Measurements from ENCODE around the gene CNPY1.

The CNPY1 gene

DNA sequence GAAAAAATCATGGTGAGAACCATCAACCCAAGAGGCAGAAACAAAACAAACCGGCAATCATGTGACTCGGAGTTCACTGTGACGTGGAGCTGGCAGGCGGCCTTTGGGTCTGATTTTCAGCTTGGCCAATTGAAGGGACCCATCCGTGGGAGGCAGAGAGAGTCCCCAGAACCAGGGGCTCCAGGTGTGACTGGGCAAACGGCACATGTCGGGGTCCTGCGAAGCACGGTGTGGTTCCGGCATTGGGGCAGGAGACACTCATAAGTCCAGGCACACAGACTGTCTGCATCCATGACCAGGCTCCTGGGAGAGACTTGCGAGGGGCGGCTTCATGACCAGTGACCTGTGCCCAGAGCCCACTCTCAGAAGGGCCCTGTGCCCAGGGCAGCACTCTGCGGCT lies 12.6 kb upstream of the CNPY1 start:
- no peak for DNase-seq (ENCODE audit: low read depth in 2 of 2)

DNA sequence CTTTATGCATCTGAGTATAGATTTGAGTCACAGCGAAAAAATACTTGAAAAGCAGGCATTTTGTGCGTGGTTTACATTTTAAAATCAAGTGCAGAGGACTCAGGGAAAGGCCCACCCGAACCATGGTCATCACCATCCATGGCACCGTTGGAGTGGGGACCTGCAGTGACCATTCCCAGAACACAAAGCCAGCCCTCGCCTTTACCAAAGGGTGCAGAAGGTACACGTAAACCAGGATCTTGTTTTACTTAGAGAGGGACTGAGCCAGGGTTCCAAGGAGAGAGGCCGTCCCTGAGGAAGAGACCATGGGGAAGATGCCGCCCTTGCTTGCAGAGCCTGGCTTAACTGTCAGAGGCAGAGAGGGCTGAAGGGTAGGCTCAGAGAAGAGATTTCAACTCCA lies 12.0 kb upstream of the CNPY1 start:
- no peak for DNase-seq (ENCODE audit: low read depth in 2 of 2)

DNA sequence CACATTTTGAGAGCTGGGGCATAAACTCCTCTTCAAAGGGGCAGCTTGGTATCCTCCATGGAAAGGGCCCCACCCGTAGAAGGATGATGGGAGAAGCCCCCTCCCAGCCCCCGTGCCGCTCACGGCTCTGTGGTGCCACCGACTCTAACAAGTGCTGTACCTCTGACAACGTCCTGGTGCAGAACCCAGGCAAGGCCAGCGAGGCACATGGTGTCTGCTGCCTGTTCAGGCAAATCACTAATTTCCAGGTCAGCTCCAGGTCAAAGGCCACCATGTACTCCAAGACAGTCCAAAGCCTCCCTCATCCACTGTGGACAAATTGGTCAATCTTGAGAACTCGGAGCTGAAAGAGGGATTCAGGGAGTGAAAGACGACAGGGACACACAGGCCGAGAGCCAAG lies 11.4 kb upstream of the CNPY1 start:
- DNase-seq (ENCODE audit: low read depth in 2 of 2): no peak

DNA sequence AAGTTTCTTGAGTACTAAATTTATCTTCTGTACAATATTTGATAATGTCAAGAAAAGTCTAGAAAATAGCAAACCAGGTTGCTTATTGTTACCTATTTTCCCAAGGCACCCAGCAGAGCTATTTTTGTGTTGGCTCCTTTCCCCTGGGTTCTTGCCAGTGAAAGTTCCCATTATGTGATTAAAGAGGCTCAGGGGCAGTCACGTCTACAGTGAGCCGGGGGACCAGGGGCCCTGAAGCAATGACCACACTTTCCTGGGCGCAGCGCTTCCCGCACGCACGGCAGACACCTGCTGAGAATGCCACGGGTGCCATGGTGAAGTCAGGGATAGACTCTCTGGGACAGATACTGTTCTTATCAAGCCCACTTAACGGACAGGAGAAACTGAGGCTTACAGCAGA lies 10.4 kb upstream of the CNPY1 start:
- DNase-seq (ENCODE audit: low read depth in 2 of 2): no peak

DNA sequence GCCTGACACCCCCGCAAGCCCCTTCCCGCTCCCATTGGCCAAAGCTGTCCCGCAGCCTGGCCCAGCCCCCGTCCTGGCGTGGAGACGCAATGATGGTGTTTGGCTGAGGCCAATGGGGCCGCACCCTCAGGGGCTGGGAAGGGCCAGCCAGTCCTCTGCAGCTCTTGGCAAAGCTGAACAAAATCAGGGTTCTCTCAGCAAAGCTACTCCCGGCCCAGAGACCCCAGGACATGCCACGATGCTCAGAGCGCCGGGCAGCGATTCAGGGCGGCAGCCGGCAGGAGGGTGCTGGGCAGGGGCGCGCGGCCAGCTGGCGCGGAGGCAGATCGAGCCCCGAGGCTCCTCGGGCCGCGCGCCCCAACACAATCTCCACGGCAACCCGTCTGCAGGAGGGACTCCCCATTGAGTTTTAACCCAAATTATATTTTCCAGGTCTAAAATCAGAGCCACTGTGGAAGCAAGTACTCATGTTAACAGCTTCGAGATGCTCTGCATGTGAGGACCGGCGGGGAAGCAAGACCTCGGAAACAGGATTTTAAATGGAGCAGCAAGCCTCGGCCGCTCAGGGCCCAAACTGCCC lies 8.8 kb upstream of the CNPY1 start:
- DNase-seq (ENCODE audit: low read depth in 2 of 2): no peak

DNA sequence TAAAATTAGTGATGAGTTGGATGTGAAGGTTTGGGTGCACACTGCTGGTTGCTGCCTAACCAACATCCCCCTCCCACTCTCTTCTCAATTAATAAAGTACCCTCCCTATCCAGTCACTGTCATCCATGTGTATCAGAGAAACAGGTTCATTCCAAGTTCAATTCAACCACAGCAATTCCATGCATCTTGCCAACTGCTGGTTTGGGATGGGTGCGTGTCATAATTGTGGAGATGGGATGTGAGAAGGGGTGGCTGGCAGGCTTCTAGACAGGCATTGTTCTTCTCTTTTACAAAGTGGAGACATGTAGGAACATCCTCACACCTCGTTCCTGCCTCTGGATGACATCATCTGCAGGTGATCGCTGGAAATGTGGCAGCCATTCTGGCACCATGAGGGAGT lies 7.5 kb upstream of the CNPY1 start:
- DNase-seq (ENCODE audit: low read depth in 2 of 2): no peak

DNA sequence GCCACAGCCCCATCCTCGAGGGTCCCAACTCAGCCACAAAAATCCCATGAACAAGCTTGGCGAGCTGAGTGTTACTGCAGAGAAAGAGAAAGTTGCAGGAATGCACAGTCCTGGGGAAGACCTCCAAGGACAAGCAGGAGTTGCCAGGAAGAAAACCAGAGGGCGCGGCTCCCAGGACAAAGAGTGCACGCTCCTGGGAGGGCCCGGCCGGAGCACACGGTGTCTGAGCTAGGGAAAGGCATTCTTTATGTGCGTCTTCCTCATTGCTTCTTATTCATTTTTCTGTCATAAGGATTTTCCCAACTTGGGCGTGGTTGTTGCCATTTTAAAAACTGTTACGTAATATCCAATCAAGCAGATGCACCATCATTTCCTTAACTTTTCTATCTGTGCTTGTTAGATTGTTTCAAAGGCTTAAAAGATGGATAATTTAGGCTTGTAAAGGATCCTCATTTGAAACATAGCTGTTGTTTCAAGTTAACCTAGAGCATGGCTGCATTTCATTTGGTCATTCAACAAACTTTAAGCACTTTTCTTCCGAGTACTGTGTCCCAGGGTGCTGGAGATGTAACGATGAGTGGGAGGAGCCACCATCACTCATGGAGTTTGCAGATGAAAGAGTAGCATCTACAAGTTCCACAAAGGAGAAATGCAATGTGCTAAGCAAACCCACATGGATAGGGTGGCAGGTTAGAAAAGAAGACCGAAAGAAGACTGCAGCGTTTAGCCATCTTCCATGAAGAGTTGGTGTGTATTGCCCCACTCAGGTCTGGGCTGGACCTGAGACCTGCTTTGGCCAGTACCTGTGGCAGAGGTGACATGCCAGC lies 5.6 kb upstream of the CNPY1 start:
- DNase-seq (ENCODE audit: low read depth in 2 of 2): no peak

DNA sequence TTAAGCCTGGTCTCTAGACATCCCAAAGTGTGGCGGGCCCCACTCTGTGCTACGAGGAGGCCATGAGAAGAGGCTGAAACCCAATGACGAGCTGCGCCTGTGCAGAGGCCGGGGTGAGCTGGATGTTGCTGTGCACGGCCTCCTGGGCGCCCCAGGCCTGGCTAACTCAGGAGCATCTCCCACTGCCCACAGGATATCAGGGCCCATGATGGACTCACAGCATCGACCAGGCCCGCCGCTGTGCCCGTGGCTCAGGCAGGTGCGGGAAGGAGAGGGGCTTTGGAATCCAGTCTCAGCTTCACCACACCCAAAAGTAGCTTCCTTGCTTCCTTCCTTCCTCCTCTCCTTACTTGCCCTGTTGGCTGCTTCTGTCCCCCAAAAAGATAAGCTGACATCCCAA lies 4.6 kb upstream of the CNPY1 start:
- no peak for DNase-seq (ENCODE audit: low read depth in 2 of 2)

DNA sequence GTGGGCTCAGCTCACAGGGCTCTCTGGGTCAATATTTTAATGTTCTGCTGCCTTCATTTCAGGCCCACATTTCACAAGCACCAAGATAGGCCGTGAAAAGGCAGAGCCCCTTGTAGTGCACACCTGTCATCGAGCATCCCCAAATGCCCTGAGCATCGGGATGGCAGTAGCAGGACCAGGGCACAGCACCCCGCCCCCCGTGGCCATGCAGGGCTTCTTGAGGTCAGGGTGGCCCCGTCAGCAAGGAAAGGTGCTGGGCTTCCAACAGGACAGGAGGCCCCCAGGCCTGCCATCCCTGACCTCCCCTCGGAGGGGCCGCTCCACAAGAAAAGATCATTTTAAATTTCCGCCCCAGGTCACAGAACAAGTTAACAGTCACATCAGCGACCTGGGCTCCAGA lies 2.9 kb upstream of the CNPY1 start:
- no peak for DNase-seq (ENCODE audit: low read depth in 2 of 2)

DNA sequence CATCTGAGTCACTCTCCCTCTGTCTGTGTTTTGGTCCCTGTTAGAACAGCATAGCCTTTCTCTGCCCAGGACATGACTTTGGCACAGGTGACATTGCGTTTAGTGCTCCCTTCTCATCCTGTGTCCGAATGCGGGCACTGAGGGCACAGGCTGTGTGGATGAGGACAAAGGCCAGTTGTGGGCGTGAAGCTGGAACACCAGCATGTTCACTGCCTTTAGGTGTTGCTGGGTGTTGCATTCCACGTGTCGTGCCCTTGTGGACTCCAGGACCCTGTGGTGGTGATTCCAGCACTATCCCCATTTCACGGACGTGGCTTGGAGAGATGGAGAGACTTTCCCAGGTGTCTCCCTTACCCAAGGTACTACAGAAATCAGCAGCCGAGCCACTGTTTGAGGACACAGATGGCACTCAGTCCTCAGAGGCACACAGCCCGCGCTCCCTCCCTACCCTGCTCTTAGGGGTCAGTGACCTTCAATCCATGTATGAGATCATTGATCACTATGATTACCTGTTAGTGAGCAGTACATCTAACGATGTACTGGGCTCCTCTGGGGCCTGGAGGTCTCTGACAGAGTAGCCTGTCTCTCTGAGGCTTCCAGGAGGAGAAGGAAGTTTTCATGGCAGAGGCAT lies 917 bp upstream of the CNPY1 start:
- DNase-seq (ENCODE audit: low read depth in 2 of 2): no peak

DNA sequence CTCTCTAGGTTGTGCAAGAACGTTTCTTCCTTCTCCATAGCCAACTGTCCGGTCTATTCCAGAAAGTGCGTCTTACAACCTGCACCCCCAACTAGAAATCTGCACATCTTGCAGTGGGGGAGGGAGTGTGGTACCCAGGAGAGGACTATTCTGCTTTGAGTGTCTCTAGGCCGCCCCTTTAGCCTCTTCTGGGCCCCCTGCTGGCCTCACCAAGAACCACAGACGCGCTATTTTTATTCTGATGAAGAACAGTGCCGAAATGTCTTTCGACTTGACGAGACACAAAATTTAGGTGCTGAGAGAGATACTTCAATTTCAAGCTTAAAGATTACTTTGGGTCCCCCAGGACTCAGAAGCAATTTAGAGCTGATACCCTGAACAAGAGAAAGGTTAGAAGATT lies 1.0 kb downstream of the CNPY1 start:
- no peak for DNase-seq (ENCODE audit: low read depth in 2 of 2)

DNA sequence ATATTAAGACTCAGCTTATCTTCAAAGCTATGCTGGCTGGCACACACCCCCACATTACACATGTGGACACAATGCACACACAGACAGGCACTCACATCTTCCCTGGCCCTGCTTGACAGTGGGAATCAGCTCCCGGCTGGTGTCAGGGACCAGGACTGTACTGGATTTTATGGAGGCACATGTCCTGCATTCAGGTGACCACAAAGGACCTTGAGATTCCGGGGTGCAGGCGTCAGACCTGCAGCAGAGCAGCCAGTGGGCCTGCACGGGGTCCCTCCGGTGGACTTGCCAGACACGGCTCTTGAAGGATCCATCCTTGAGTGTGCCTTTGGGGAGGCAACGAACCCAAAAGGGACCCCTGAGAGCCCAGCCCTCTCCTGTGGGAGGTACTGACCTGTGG lies 1.9 kb downstream of the CNPY1 start:
- no peak for DNase-seq (ENCODE audit: low read depth in 2 of 2)

DNA sequence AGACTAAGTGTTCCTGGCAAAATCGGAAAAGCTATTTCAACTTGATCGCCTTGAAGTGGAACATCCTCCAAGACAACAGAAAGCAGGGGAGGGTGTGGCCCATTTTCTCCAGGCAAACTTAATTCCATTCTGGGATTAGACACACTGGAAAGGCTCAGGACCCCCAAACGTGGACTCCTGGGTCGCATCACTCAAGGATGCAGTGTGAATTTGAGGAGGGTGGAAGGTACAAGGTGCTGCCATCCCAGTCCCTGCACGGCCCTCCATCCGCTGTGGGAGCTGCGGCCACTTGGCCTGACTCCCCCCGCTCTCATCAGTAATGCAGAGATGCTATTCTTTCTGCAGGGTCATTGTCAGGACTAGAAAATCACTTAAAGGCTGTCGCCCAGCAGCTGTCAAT lies 2.4 kb downstream of the CNPY1 start:
- no peak for DNase-seq (ENCODE audit: low read depth in 2 of 2)

DNA sequence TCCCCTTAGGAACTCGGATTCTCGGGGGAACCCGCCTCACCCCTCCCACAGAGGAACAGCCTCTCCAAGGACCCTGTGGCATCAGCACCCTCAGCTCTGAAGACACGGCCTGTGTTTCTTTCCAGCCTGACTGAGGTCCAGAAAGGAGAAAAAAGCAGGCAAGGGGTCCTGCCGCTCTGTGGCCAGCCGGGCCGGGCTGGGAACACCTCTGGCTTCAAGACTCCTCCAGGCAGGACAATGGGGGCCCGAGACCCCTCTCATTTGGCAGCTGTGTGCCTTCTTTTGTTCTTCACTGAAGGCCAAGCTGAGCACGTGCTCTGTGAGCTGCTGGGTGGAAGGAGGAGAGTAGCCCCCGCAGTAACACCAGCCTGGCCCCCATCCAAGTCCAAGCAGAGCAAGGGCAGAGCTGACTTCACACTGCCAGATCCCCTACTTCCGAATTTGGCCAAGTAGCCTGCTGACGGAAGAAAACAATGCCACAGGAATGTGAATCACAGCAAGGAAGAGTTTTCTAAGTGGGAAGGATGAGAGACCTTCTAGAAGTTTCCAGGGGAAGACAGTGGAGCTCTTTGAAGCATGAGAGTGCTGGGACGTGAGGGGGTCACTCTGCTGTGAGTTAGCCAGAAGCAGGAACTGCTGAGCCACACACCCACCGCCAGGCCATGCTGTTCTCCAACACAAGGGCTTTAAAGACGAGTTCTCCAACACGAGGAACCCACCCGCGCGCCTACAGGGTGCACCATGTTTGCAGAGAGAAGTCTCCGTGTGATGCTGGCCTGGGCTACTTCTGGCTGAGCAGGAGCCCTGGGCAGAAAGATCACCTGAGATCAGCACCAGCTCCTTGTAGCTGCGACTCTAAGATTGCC lies 3.1 kb downstream of the CNPY1 start:
- DNase-seq (ENCODE audit: low read depth in 2 of 2): no peak

DNA sequence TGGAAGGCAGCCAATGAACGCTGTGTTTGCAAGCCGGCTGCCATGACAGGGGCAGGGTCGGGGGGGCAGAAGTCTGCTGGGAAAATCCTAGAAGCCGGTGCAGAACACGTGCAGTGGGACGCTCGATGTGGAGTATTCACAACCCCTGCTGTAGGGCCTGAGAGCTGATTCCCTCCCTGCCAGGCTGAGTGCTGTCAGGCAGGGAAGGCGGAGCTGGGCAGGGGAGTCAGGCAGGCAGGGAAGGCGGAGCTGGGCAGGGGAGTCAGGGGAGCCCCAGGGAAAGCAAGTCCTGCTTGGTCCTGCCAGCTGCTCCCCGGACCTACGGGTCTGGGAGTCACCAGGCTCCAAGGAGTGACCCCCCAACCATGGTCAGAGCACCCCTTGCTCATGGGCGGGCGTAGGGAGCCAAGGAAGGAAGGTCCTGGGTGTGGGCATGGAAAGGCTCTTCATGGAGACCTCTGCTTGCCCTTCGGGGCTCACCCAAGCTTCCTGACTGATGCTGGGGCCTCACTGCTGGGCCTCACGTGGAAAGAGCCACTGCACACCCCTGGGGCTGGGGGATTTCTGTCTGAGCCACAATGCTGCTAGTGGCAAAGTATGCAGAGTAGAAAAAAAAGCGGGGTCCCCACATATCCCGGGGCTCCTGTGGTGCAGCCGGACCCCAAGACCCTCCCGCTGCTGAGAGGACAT lies 4.2 kb downstream of the CNPY1 start:
- DNase-seq (ENCODE audit: low read depth in 2 of 2): no peak

DNA sequence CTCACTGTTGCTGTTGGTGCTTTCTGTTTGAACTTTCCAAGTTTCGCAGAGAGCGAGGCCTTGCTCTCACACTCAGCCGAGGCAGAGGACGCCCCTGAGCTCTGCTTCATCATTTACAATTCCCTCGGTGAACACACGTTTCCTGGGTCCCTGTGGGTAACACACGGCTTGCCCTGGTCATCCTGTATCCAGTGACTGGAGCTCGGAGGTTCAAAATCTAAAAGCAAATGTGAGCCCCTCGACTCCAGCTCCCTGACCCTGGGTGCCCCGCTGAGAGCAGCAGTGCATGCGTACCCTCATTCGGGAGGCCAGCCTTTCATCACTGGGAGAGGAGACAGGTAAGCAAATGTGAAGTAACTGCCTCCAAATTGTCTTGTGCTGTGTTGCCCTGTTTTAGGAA lies 5.8 kb downstream of the CNPY1 start:
- no peak for DNase-seq (ENCODE audit: low read depth in 2 of 2)

DNA sequence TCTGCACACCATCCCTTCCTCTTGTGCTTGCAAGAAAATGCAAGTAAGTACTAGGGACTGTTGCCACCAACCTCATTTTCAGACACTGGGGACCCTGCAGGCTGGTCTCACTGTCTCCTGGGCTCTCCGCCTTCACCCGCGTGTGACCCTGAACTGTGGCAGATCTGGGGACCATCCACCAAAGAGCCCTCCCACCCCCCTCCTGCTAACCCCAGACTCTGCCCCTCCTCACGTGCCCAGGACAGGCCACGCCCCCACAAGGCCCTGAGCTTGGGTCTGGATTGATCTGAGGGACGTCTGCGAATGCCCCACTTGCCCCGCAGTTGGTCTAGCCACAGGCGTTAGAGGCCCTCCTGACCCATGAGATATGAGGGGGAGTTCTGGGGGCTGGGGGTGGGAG lies 8.1 kb downstream of the CNPY1 start:
- no peak for DNase-seq (ENCODE audit: low read depth in 2 of 2)

DNA sequence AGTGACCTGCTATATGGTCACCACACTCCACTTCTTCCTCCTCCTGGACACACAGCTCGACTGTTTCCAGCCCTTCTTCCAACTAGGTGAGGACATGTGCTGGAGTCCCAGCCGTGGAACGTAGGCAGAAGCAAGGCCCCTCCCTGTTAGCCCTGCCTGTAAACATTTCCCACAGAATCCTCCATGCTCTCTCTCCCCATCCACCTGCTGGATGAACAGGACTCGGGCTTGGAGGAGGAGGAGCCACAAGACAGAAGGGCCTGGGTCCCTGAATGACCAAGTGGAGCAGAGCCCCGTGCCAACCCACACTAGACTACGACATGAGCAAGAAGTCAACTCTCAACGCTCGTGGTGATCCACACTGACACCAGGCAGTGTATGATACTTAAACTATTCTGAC lies 9.9 kb downstream of the CNPY1 start:
- DNase-seq (ENCODE audit: low read depth in 2 of 2): no peak

DNA sequence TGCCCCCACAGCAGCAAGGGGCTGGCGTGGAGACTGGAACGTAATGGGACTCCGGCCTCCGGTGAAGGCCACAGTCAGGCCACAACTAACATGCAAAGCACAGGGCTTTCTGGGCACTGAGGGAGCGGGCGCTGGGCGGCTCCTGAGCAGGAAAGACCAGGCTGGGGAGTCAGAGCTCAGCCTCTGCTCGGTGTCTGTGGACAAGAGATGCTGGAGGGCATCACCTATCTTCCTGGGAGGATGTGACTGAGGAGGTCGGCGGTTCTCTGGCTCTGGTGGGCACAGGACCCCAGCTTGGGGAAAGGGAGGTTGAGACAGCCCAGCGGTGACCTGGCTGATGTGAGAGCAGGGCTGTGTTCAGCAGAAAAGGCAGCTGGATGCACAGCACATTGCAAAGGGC lies 11.7 kb downstream of the CNPY1 start:
- DNase-seq (ENCODE audit: low read depth in 2 of 2): no peak

DNA sequence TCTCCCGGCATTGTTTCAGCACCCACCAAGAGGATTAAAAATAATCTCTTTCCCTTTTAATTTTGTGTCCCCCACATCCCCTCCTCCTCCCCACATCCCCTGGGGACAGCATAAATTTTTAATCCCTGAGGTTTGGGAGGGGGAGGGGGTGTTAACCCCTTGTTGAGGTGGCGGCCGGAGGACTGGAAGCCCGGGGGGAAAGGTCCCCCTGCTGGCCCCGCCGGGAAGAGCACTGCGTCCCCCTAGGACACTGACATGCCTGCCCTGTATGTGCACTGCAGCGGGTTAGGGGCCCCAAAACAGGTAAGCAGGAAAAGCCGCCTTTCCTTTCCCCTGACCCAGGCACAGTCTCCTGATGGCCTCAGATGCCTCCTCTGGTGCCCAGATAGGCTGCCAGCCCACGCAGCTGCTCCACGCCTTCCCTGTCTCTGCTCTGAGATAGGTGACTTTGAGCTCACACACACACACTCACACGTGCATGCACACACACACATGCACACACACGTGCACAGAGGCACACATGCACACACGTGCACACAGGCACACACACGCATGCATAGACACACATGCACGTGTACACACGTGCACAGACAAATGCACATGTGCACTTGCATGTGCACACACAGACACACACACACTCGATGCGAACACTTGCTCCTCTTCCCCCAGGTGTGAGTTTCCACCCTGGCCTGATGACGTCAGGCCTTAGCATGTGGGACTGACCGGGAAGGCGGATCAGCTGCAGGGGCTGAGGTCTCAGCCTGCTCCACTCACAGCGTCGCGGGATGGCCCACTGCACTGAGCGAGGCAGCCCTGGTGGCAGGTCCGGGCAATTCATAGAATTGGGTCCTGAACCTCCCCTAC lies 12.3 kb downstream of the CNPY1 start:
- DNase-seq (ENCODE audit: low read depth in 2 of 2): peak; percentile 16 to 20

Measured in stimulated activated CD4-positive, alpha-beta T cell treated with anti-CD3 and anti-CD28 coated beads, Interleukin-15, amount 100 ng/mL, for 48 hours (primary cell).